MM.1S (cell line): ENCODE data around the gene UBE2E2.

ENCODE experiments used
- DNase-seq: peaks from one replicate; pipeline ENCODE4 v3.0.0-alpha.2; 2015
- H2AFZ ChIP-seq: fragments of 300-600 bp; sonication (generic); 2 replicates; pipeline ENCODE4 v1.6.0; 2016; ENCODE audit warnings: antibody characterized with exemption, low read length
- H3F3A ChIP-seq: fragments of 300-600 bp; sonication (generic); 2 replicates; pipeline ENCODE4 v1.6.1; 2016; ENCODE audit warnings: mild to moderate bottlenecking, antibody characterized with exemption, low read length, moderate library complexity, mixed read lengths; ENCODE audit not compliant: insufficient read depth
- H3K27ac ChIP-seq: fragments of 300-600 bp; sonication (generic); 2 replicates; pipeline ENCODE4 v1.5.1; 2016; ENCODE audit warnings: mild to moderate bottlenecking, low read length
- H3K27me3 ChIP-seq: fragments of 300-600 bp; sonication (generic); replicated peaks from 2 replicates; pipeline ENCODE4 v1.6.0; 2016; ENCODE audit warnings: low read length; ENCODE audit not compliant: insufficient read depth
- H3K36me3 ChIP-seq: fragments of 300-600 bp; sonication (generic); replicated peaks from 2 replicates; pipeline ENCODE4 v1.6.1; 2016; ENCODE audit warnings: mild to moderate bottlenecking, low read length, mixed read lengths; ENCODE audit not compliant: insufficient read depth
- H3K4me1 ChIP-seq: fragments of 300-600 bp; sonication (generic); 2 replicates; pipeline ENCODE4 v1.6.1; 2016; ENCODE audit warnings: low read length, mixed read lengths
- H3K4me2 ChIP-seq: fragments of 300-600 bp; sonication (generic); 2 replicates; pipeline ENCODE4 v1.6.0; 2016; ENCODE audit warnings: low read depth, low read length
- H3K4me3 ChIP-seq: fragments of 300-600 bp; sonication (generic); 2 replicates; pipeline ENCODE4 v1.5.1; 2016; ENCODE audit warnings: low read length, mixed read lengths
- H3K79me2 ChIP-seq: fragments of 300-600 bp; sonication (generic); 2 replicates; pipeline ENCODE4 v1.6.1; 2016; ENCODE audit warnings: mixed run types, low read length, mixed read lengths
- H3K9ac ChIP-seq: fragments of 300-600 bp; sonication (generic); 2 replicates; pipeline ENCODE4 v1.6.1; 2016; ENCODE audit warnings: low read length, mixed read lengths
- H3K9me2 ChIP-seq: fragments of 300-600 bp; sonication (generic); replicated peaks from 2 replicates; pipeline ENCODE4 v1.6.1; 2016; ENCODE audit warnings: mild to moderate bottlenecking, low read length, mixed read lengths; ENCODE audit not compliant: insufficient read depth
- H3K9me3 ChIP-seq: fragments of 300-600 bp; sonication (generic); replicated peaks from 2 replicates; pipeline ENCODE4 v1.6.1; 2016; ENCODE audit warnings: mild to moderate bottlenecking, low read length, mixed read lengths; ENCODE audit not compliant: insufficient read depth
- H4K20me1 ChIP-seq: fragments of 300-600 bp; sonication (generic); 2 replicates; pipeline ENCODE4 v1.6.1; 2016; ENCODE audit warnings: mild to moderate bottlenecking, low read length, moderate library complexity, mixed read lengths; ENCODE audit not compliant: insufficient read depth
- EZH2 ChIP-seq: fragments of 300-600 bp; sonication (generic); optimal IDR thresholded peaks from 2 replicates; pipeline ENCODE3; 2017; ENCODE audit warnings: low read depth, mild to moderate bottlenecking, antibody characterized with exemption, low read length, mixed read lengths
- EZH2phosphoT487 ChIP-seq: fragments of 300-600 bp; sonication (generic); IDR thresholded peaks from 2 replicates; pipeline ENCODE4 v1.6.1; 2018; ENCODE audit warnings: antibody characterized with exemption, low read length
- TF ChIP-seq, protein P1 (sequence below): fragments of 300-600 bp; sonication (generic); IDR thresholded peaks from 2 replicates; pipeline ENCODE4 v1.5.1; 2016; ENCODE audit warnings: antibody characterized with exemption, low read length, mixed read lengths

The UBE2E2 gene

GRCh38 chr3:23294770-23295387, 91.8 kb downstream of the UBE2E2 start:
- H3F3A ChIP-seq: no peaks in the 10 kb centered on the region
- H2AFZ ChIP-seq: no peak overlapping the region
- peak overlapping the region; percentile 82 for H3K4me2 ChIP-seq
- no peak overlapping the region for H3K4me3 ChIP-seq
- no peak overlapping the region; the same call in 1 of the 2 replicates for H3K27ac ChIP-seq
- H3K79me2 ChIP-seq: peaks cover 29% of the 10 kb centered on the region
- no peaks in the 10 kb centered on the region for H3K9me3 ChIP-seq
- TF ChIP-seq, protein P1, sequence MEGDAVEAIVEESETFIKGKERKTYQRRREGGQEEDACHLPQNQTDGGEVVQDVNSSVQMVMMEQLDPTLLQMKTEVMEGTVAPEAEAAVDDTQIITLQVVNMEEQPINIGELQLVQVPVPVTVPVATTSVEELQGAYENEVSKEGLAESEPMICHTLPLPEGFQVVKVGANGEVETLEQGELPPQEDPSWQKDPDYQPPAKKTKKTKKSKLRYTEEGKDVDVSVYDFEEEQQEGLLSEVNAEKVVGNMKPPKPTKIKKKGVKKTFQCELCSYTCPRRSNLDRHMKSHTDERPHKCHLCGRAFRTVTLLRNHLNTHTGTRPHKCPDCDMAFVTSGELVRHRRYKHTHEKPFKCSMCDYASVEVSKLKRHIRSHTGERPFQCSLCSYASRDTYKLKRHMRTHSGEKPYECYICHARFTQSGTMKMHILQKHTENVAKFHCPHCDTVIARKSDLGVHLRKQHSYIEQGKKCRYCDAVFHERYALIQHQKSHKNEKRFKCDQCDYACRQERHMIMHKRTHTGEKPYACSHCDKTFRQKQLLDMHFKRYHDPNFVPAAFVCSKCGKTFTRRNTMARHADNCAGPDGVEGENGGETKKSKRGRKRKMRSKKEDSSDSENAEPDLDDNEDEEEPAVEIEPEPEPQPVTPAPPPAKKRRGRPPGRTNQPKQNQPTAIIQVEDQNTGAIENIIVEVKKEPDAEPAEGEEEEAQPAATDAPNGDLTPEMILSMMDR: no peak
- no peaks in the 10 kb centered on the region for H3K27me3 ChIP-seq
- no peak overlapping the region for H3K9ac ChIP-seq
- DNase-seq: no peak
- H3K4me1 ChIP-seq: peaks cover 14% of the 10 kb centered on the region
- H4K20me1 ChIP-seq: no peaks in the 10 kb centered on the region
- no peaks in the 10 kb centered on the region for H3K9me2 ChIP-seq
- no peaks in the 10 kb centered on the region for H3K36me3 ChIP-seq

GRCh38 chr3:23301819-23302218, 98.7 kb downstream of the UBE2E2 start:
- H3F3A ChIP-seq: no peaks in the 10 kb centered on the region
- no peak for DNase-seq
- H3K4me3 ChIP-seq: no peak overlapping the region
- no peaks in the 10 kb centered on the region for H3K9me3 ChIP-seq
- H2AFZ ChIP-seq: no peak overlapping the region
- H3K4me1 ChIP-seq: no peaks in the 10 kb centered on the region
- H3K36me3 ChIP-seq: no peaks in the 10 kb centered on the region
- TF ChIP-seq EZH2 (no peak), EZH2phosphoT487 (no peak)
- TF ChIP-seq, protein P1: no peak
- no peaks in the 10 kb centered on the region for H3K27me3 ChIP-seq
- no peak overlapping the region for H3K4me2 ChIP-seq
- no peaks in the 10 kb centered on the region for H3K9me2 ChIP-seq
- H3K9ac ChIP-seq: no peak overlapping the region
- H4K20me1 ChIP-seq: no peaks in the 10 kb centered on the region
- H3K79me2 ChIP-seq: peaks cover 24% of the 10 kb centered on the region
- no peak overlapping the region for H3K27ac ChIP-seq

DNA sequence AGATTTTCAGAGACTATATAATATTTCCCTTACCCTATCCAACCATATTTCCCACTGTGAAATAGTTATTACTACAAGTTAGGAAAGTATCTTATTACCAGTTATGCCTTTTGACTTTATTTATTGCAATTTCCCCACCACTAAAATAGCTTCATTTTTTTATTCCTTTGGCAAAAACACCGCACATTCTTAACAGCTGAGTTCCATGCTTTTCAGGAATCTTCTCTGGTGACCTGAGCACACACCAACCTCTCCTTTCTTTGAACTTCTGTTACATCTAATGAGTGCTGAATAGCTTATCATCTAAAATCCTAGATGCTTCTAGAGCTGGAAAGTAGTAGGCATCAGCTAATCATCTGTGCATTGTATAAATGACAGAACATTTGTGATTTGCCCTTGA, 99.1 kb downstream of the UBE2E2 start:
- Histone ChIP-seq H3K4me3 (no peak overlapping the region), H3K9me3 (no peaks in the 10 kb centered on the region), H3K79me2 (peaks cover 28% of the 10 kb centered on the region), H3K27me3 (no peaks in the 10 kb centered on the region), H3F3A (no peaks in the 10 kb centered on the region), H2AFZ (no peak overlapping the region), H3K36me3 (no peaks in the 10 kb centered on the region), H3K4me2 (no peak overlapping the region), H3K9ac (no peak overlapping the region), H3K9me2 (no peaks in the 10 kb centered on the region), H4K20me1 (no peaks in the 10 kb centered on the region), H3K4me1 (no peaks in the 10 kb centered on the region), H3K27ac (no peak overlapping the region)
- no peak for DNase-seq
- TF ChIP-seq EZH2: no peak
- TF ChIP-seq, protein P1: no peak
- no peak for TF ChIP-seq EZH2phosphoT487
